K562 (cell line): ENCODE measurements around the gene TSEN34. TPM values are rescaled to one million over a fixed set of nuclear protein-coding genes. Genes with fewer than 3 reads are reported as not detected.

Experiments
- ATAC-seq: fragments of 200-7000 bp; cut with Tn5 transposase; 3 replicates; pipeline ENCODE4 v1.9.1; 2020; ENCODE audit warnings: moderate library complexity
- BruUV-seq: library from RNA; stranded (reverse); fragments of 400-500 nt; replicated peaks from 2 replicates; lab custom pipeline; 2021; lab: Mats Ljungman, UMichigan
- CTCF ChIA-PET: fragments of 300-600 bp; formaldehyde crosslinking; extraction: SDS; loops from one replicate; lab custom pipeline; 2021; ENCODE audit warnings: low intra/inter-chr PET ratio; lab: Yijun Ruan, JAX
- POLR2A ChIA-PET: fragments of 300-600, 350-650 bp; sonication (Branson Sonifier 250); formaldehyde crosslinking; extraction: SDS; loops from one replicate; lab custom pipeline; 2021; ENCODE audit warnings: antibody characterized with exemption, inconsistent platforms; lab: Yijun Ruan, JAX
- DNase-seq, 4 experiments: peaks; one replicate each; pipeline versions ENCODE4 v3.0.0 to v3.0.0-alpha.2; 2011 to 2018; ENCODE audit warnings: low spot score in 3 of 4, mixed read lengths in 3 of 4; ENCODE audit errors: extremely low read depth in 1 of 4
- FAIRE-seq: peaks from 2 replicates; lab custom pipeline; 2011; peaks lifted over from hg19 to GRCh38; lab: Jason Lieb, UNC
- H2AFZ ChIP-seq: 2 replicates; pipeline ENCODE4 v1.6.0; 2011; ENCODE audit warnings: low read depth, low read length, control low read depth, inconsistent platforms
- H3K27ac ChIP-seq: fragments of 200-600 bp; 3 replicates; pipeline ENCODE4 v1.8.0; 2011; ENCODE audit warnings: low read depth, mild to moderate bottlenecking, control low read depth, inconsistent platforms, low read length, moderate library complexity, mixed read lengths; ENCODE audit errors: extremely low read depth
- H3K27me3 ChIP-seq, 2 experiments: fragments of 300-600 bp in 1 of 2; 2 replicates in 1 of 2; 3 replicates in 1 of 2; pipeline versions ENCODE4 v1.6.0 to v1.8.0; 2011; ENCODE audit warnings: inconsistent platforms in 2 of 2, low read length in 2 of 2, mild to moderate bottlenecking in 1 of 2, mixed read lengths in 1 of 2, moderate library complexity in 1 of 2; ENCODE audit not compliant: control insufficient read depth in 2 of 2, insufficient read depth in 2 of 2
- H3K36me3 ChIP-seq: fragments of 300-600 bp; 3 replicates; pipeline ENCODE4 v1.8.0; 2011; ENCODE audit warnings: mild to moderate bottlenecking, low read length, inconsistent platforms; ENCODE audit not compliant: control insufficient read depth, insufficient read depth
- H3K4me1 ChIP-seq, 2 experiments: fragments of 200-600 bp in 1 of 2; replicated peaks in 1 of 2; 2 replicates in 1 of 2; 3 replicates in 1 of 2; pipeline versions ENCODE4 v1.5.1 to v1.8.0; 2011; ENCODE audit warnings: inconsistent platforms in 2 of 2, low read length in 2 of 2, mild to moderate bottlenecking in 1 of 2, mixed read lengths in 1 of 2, moderate library complexity in 1 of 2; ENCODE audit not compliant: control insufficient read depth in 2 of 2, insufficient read depth in 2 of 2
- H3K4me2 ChIP-seq: 2 replicates; pipeline ENCODE4 v1.6.1; 2011; ENCODE audit warnings: low read length, control low read depth, inconsistent platforms, mixed read lengths; ENCODE audit not compliant: insufficient read depth
- H3K4me3 ChIP-seq: fragments of 200-600 bp; sonication (generic), shearing (Covaris generic); 2 replicates; pipeline ENCODE4 v1.5.1; 2016; ENCODE audit warnings: control low read depth, inconsistent platforms
- H3K79me2 ChIP-seq: fragments of 200-600 bp; 3 replicates; pipeline ENCODE4 v1.8.0; 2011; ENCODE audit warnings: low read length, inconsistent platforms; ENCODE audit not compliant: control insufficient read depth, insufficient read depth
- H3K9ac ChIP-seq, 2 experiments: 2 replicates each; pipeline versions ENCODE4 v1.6.0 to v1.6.1; 2011; ENCODE audit warnings: low read depth in 2 of 2, low read length in 2 of 2, control low read depth in 1 of 2, inconsistent platforms in 1 of 2, mild to moderate bottlenecking in 1 of 2, mixed read lengths in 1 of 2; ENCODE audit not compliant: insufficient read depth in 1 of 2
- H3K9me1 ChIP-seq: one replicate; pipeline ENCODE4 v1.6.0; 2011; ENCODE audit warnings: inconsistent platforms, mild to moderate bottlenecking, low read length, moderate library complexity; ENCODE audit not compliant: control insufficient read depth, insufficient read depth
- H3K9me3 ChIP-seq: replicated peaks from 2 replicates; pipeline ENCODE4 v1.5.1; 2011; ENCODE audit warnings: low read depth, low read length, inconsistent platforms; ENCODE audit not compliant: control insufficient read depth, insufficient read depth
- H4K20me1 ChIP-seq: replicated peaks from 2 replicates; pipeline ENCODE4 v1.6.1; 2011; ENCODE audit warnings: low read length, inconsistent platforms, mixed read lengths; ENCODE audit not compliant: control insufficient read depth, insufficient read depth
- CHD1 ChIP-seq: fragments of 200-600 bp; sonication (generic); IDR thresholded peaks from one replicate; pipeline ENCODE4 v1.6.1; 2012; ENCODE audit warnings: mild to moderate bottlenecking, moderate library complexity, low read length, inconsistent platforms
- IRF2 ChIP-seq: sonication (generic); formaldehyde crosslinking; IDR thresholded peaks from 2 replicates; pipeline ENCODE4 v1.8.1; 2022; ENCODE audit warnings: mild to moderate bottlenecking, missing genetic modification reagents
- MAFK ChIP-seq: IDR thresholded peaks from 2 replicates; pipeline ENCODE4 v1.6.1; 2011; ENCODE audit warnings: low read length, improper control_type of control experiment
- NCOA4 ChIP-seq: fragments of 450-650 bp; IDR thresholded peaks from 2 replicates; pipeline ENCODE4 v1.6.1; 2018; ENCODE audit warnings: mild to moderate bottlenecking; ENCODE audit not compliant: partially characterized antibody
- TRIM24 ChIP-seq, 2 experiments: fragments of 450-650 bp; IDR thresholded peaks; 2 replicates each; pipeline ENCODE4 v1.6.1; 2016
- ZNF165 ChIP-seq: fragments of 250-450 bp; sonication (Bioruptor Pico); IDR thresholded peaks from 2 replicates; pipeline ENCODE4 v1.4.0; 2020; ENCODE audit warnings: borderline replicate concordance
- ZNF23 ChIP-seq: fragments of 250-450 bp; sonication (Bioruptor Pico); IDR thresholded peaks from 2 replicates; pipeline ENCODE4 v1.4.0; 2020; ENCODE audit warnings: mild to moderate bottlenecking
- WGBS: fragments of 100-300 bp; shearing (Covaris generic); methylation state at CpG from one replicate; pipeline ENCODE4 v1.1.6; 2016; ENCODE audit warnings: low coverage, mixed read lengths; ENCODE audit not compliant: insufficient coverage; ENCODE audit errors: missing lambda C conversion rate; 5-methylcytosine and 5-hydroxymethylcytosine counted together
- in situ Hi-C: fragments of 300-500 bp; cut with MboI; formaldehyde crosslinking; loops from 4 replicates; pipeline ENCODE4 v1.15.0; 2018; ENCODE audit warnings: inconsistent platforms, mixed read lengths
- intact Hi-C: fragments of 100-400 bp; cut with micrococcal nuclease; formaldehyde crosslinking; loops from 2 replicates; pipeline ENCODE4 v1.14.2; 2022
- polyA plus RNA-seq, 8 experiments: library from polyadenylated mRNA; depleted of rRNA in 4 of 8; stranded (reverse) in 5 of 8; unstranded in 3 of 8; fragments of >200 nt; fragmentation: Nextera tagmentation in 2 of 8; fragmentation: Illumina TruSeq in 1 of 8; extraction: Ambion mirVana in 2 of 8; extraction: Trizol in 1 of 8; gene quantifications; 2 replicates each; pipeline versions ENCODE4 v1.2.1 to v1.2.3, GENCODE V29; 2011 to 2014; ENCODE audit warnings: inconsistent platforms in 1 of 8, missing spikeins in 1 of 8
- total RNA-seq, 7 experiments: library from RNA; depleted of rRNA in 6 of 7; stranded (reverse); fragments of >200 nt in 6 of 7; fragmentation: Illumina TruSeq in 2 of 7; extraction: Trizol in 2 of 7; gene quantifications; 2 replicates each; pipeline versions ENCODE4 v1.2.1 to v1.2.3, GENCODE V29; 2011 to 2021; ENCODE audit warnings: low replicate concordance in 1 of 7
- TF ChIP-seq, protein P1 (sequence below): fragments of 450-650 bp; IDR thresholded peaks from 2 replicates; pipeline ENCODE4 v1.6.1; 2016; ENCODE audit warnings: mild to moderate bottlenecking, moderate library complexity
- TF ChIP-seq, protein P2 (sequence below): fragments of 250-450 bp; sonication (Bioruptor Pico); IDR thresholded peaks from 2 replicates; pipeline ENCODE4 v1.8.0; 2021; ENCODE audit warnings: borderline replicate concordance, mild to moderate bottlenecking, moderate library complexity; ENCODE audit not compliant: poor library complexity, severe bottlenecking

TSEN34 gene
- total and polyA plus RNA-seq, 9 of the 15 experiments (the other 6 are each of a cell fraction or from before 2014, with no cell fraction given), result 3.1 to 57.6 (median 29.5) TPM

- H3K4me3 ChIP-seq, result no peak overlapping the region
- no peak overlapping the region for H3K9ac ChIP-seq
- intact Hi-C loops, result loop anchor here (5.0 kb wide), 1 partner anchor 47 kb away; the partner anchor contains the start of gene MBOAT7
- CTCF ChIA-PET, result no interaction called here
- DNase-seq (no peak), FAIRE-seq (no peak), ATAC-seq (no peak)
- H3K9me3 ChIP-seq, result no peaks in the 10 kb centered on the region
- WGBS, result 1% methylated on average over 5 of the region's 5 CpGs
- H4K20me1 ChIP-seq, result no peaks in the 10 kb centered on the region
- peaks cover 19 to 48% of the 10 kb centered on the region in 2 experiments; a peak in 4 of 5 replicates for H3K27me3 ChIP-seq
- in situ Hi-C loops, result no loop called here
- H2AFZ ChIP-seq, result no peak overlapping the region
- no peaks in the 10 kb centered on the region for H3K9me1 ChIP-seq
- no peaks in the 10 kb centered on the region for H3K79me2 ChIP-seq
- no peak overlapping the region for H3K4me2 ChIP-seq
- no TSS peak for BruUV-seq
- H3K4me1 ChIP-seq, result peaks cover 4 to 6% of the 10 kb centered on the region in 2 experiments; a peak in 4 of 5 replicates
- no peak overlapping the region for H3K27ac ChIP-seq
- no peaks in the 10 kb centered on the region for H3K36me3 ChIP-seq
- POLR2A ChIA-PET, result interaction anchor here (0.8 to 1.2 kb wide), 3 partner anchors 13 to 33 kb away, joined by 3 to 5 read pairs (median 3); no protein-coding TSS in a partner anchor
- TF ChIP-seq, protein P1, sequence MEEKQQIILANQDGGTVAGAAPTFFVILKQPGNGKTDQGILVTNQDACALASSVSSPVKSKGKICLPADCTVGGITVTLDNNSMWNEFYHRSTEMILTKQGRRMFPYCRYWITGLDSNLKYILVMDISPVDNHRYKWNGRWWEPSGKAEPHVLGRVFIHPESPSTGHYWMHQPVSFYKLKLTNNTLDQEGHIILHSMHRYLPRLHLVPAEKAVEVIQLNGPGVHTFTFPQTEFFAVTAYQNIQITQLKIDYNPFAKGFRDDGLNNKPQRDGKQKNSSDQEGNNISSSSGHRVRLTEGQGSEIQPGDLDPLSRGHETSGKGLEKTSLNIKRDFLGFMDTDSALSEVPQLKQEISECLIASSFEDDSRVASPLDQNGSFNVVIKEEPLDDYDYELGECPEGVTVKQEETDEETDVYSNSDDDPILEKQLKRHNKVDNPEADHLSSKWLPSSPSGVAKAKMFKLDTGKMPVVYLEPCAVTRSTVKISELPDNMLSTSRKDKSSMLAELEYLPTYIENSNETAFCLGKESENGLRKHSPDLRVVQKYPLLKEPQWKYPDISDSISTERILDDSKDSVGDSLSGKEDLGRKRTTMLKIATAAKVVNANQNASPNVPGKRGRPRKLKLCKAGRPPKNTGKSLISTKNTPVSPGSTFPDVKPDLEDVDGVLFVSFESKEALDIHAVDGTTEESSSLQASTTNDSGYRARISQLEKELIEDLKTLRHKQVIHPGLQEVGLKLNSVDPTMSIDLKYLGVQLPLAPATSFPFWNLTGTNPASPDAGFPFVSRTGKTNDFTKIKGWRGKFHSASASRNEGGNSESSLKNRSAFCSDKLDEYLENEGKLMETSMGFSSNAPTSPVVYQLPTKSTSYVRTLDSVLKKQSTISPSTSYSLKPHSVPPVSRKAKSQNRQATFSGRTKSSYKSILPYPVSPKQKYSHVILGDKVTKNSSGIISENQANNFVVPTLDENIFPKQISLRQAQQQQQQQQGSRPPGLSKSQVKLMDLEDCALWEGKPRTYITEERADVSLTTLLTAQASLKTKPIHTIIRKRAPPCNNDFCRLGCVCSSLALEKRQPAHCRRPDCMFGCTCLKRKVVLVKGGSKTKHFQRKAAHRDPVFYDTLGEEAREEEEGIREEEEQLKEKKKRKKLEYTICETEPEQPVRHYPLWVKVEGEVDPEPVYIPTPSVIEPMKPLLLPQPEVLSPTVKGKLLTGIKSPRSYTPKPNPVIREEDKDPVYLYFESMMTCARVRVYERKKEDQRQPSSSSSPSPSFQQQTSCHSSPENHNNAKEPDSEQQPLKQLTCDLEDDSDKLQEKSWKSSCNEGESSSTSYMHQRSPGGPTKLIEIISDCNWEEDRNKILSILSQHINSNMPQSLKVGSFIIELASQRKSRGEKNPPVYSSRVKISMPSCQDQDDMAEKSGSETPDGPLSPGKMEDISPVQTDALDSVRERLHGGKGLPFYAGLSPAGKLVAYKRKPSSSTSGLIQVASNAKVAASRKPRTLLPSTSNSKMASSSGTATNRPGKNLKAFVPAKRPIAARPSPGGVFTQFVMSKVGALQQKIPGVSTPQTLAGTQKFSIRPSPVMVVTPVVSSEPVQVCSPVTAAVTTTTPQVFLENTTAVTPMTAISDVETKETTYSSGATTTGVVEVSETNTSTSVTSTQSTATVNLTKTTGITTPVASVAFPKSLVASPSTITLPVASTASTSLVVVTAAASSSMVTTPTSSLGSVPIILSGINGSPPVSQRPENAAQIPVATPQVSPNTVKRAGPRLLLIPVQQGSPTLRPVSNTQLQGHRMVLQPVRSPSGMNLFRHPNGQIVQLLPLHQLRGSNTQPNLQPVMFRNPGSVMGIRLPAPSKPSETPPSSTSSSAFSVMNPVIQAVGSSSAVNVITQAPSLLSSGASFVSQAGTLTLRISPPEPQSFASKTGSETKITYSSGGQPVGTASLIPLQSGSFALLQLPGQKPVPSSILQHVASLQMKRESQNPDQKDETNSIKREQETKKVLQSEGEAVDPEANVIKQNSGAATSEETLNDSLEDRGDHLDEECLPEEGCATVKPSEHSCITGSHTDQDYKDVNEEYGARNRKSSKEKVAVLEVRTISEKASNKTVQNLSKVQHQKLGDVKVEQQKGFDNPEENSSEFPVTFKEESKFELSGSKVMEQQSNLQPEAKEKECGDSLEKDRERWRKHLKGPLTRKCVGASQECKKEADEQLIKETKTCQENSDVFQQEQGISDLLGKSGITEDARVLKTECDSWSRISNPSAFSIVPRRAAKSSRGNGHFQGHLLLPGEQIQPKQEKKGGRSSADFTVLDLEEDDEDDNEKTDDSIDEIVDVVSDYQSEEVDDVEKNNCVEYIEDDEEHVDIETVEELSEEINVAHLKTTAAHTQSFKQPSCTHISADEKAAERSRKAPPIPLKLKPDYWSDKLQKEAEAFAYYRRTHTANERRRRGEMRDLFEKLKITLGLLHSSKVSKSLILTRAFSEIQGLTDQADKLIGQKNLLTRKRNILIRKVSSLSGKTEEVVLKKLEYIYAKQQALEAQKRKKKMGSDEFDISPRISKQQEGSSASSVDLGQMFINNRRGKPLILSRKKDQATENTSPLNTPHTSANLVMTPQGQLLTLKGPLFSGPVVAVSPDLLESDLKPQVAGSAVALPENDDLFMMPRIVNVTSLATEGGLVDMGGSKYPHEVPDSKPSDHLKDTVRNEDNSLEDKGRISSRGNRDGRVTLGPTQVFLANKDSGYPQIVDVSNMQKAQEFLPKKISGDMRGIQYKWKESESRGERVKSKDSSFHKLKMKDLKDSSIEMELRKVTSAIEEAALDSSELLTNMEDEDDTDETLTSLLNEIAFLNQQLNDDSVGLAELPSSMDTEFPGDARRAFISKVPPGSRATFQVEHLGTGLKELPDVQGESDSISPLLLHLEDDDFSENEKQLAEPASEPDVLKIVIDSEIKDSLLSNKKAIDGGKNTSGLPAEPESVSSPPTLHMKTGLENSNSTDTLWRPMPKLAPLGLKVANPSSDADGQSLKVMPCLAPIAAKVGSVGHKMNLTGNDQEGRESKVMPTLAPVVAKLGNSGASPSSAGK, result no peak
- no peak for TF ChIP-seq ZNF23 (CRISPR knock-in tag)
- TF ChIP-seq CHD1, result no peak
- TF ChIP-seq ZNF165 (CRISPR knock-in tag), result no peak
- TF ChIP-seq, protein P2, sequence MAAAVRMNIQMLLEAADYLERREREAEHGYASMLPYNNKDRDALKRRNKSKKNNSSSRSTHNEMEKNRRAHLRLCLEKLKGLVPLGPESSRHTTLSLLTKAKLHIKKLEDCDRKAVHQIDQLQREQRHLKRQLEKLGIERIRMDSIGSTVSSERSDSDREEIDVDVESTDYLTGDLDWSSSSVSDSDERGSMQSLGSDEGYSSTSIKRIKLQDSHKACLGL, result no peak
- TF ChIP-seq TRIM24 (IDR thresholded peaks at IDR 0.05), result no peak
- TF ChIP-seq NCOA4, result no peak
- TF ChIP-seq IRF2 (CRISPR knock-in tag), result no peak
- TF ChIP-seq MAFK, result no peak
Measured at GRCh38 chr19:54233941-54234340, 42.8 kb downstream of the TSEN34 start.
